Measurements from ENCODE around the gene SH3BP5. TPM values are rescaled to one million over a fixed set of nuclear protein-coding genes. Genes with fewer than 3 reads are reported as not detected.

The SH3BP5 gene
- polyA plus RNA-seq, 1 of the 3 experiments (the other 2 are of a cell fraction): 29.5 TPM

DNA sequence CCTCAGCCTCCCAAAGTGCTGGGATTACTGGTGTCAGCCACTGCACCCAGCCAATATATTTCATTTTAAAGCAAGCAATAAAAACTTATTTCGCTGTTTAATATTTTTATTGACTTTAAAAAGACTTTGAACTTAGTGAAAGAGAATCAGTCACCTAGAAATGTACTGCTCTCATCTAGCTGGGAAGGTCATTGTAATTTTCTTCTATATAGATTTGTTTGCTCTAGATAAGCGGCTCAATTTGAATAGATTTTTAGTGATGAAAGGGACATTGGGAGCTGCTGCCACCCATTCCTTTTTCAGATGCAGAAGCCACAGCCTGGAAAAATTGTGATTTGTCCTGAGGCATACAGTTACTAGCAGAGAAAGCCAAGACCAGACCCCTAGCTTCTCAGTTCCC, 86.2 kb downstream of the SH3BP5 start:
- Histone ChIP-seq H3K9me2 (no peaks in the 10 kb centered on the region), H3K27ac (ENCODE audit: low read depth in 2 of 2, low read length in 1 of 2) (no peak overlapping the region), H3K9ac (no peak overlapping the region), H3F3A (replicated peaks; ENCODE audit: insufficient read depth) (peaks cover 15% of the 10 kb centered on the region), H2AFZ (ENCODE audit: low read depth) (no peak overlapping the region), H3K9me3 (no peaks in the 10 kb centered on the region), H4K20me1 (ENCODE audit: insufficient read depth) (no peaks in the 10 kb centered on the region), H3K4me3 (ENCODE audit: low read depth in 2 of 2, low read length in 1 of 2) (no peak overlapping the region), H3K27me3 (ENCODE audit: insufficient read depth) (no peaks in the 10 kb centered on the region), H3K4me2 (no peak overlapping the region), H3K79me2 (ENCODE audit: insufficient read depth) (no peaks in the 10 kb centered on the region), H3K36me3 (replicated peaks in 1 of 2; ENCODE audit: control insufficient read depth in 1 of 2, insufficient read depth in 2 of 2, low read length in 1 of 2) (peaks cover 78 to 81% of the 10 kb centered on the region in 2 experiments), H3K4me1 (ENCODE audit: control insufficient read depth in 1 of 2, insufficient read depth in 2 of 2, low read depth in 1 of 2, low read length in 1 of 2) (no peaks in the 10 kb centered on the region)
- 93% methylated on average over 2 of the region's 2 CpGs for WGBS (ENCODE audit: low lambda C conversion rate)
- ChIA-PET CTCF (interaction anchor here (1.2 to 1.4 kb wide), 2 partner anchors 9 to 159 kb away, joined by 3 to 4 read pairs; no protein-coding TSS in a partner anchor), POLR2A (no interaction called here)
- no peak for DNase-seq
- TF ChIP-seq EP300 (IDR thresholded peaks at IDR 0.05; ENCODE audit: borderline replicate concordance in 1 of 2, low read depth in 1 of 2, low read length in 1 of 2): no peak
- TF ChIP-seq EZH2phosphoT487 (IDR thresholded peaks at IDR 0.05; ENCODE audit: borderline replicate concordance, low read depth): no peak
- TF ChIP-seq TAF1 (IDR thresholded peaks at IDR 0.05; ENCODE audit: borderline replicate concordance, low read depth, low read length): no peak
- no peak for TF ChIP-seq SMC3 (IDR thresholded peaks at IDR 0.05; ENCODE audit: low read depth, low read length)
- TF ChIP-seq RAD21 (IDR thresholded peaks at IDR 0.05; ENCODE audit: low read length): no peak
- no peak for TF ChIP-seq RFX5 (IDR thresholded peaks at IDR 0.05; ENCODE audit: low read length)
- no peak for TF ChIP-seq MXI1 (IDR thresholded peaks at IDR 0.05; ENCODE audit: low read depth, low read length)
- TF ChIP-seq, protein P1, sequence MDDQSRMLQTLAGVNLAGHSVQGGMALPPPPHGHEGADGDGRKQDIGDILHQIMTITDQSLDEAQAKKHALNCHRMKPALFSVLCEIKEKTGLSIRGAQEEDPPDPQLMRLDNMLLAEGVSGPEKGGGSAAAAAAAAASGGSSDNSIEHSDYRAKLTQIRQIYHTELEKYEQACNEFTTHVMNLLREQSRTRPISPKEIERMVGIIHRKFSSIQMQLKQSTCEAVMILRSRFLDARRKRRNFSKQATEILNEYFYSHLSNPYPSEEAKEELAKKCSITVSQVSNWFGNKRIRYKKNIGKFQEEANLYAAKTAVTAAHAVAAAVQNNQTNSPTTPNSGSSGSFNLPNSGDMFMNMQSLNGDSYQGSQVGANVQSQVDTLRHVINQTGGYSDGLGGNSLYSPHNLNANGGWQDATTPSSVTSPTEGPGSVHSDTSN (IDR thresholded peaks at IDR 0.05): no peak
- TF ChIP-seq ELF1 (IDR thresholded peaks at IDR 0.05): no peak
- TF ChIP-seq TEAD4 (IDR thresholded peaks at IDR 0.05; ENCODE audit: borderline replicate concordance, insufficient read depth): no peak

DNA sequence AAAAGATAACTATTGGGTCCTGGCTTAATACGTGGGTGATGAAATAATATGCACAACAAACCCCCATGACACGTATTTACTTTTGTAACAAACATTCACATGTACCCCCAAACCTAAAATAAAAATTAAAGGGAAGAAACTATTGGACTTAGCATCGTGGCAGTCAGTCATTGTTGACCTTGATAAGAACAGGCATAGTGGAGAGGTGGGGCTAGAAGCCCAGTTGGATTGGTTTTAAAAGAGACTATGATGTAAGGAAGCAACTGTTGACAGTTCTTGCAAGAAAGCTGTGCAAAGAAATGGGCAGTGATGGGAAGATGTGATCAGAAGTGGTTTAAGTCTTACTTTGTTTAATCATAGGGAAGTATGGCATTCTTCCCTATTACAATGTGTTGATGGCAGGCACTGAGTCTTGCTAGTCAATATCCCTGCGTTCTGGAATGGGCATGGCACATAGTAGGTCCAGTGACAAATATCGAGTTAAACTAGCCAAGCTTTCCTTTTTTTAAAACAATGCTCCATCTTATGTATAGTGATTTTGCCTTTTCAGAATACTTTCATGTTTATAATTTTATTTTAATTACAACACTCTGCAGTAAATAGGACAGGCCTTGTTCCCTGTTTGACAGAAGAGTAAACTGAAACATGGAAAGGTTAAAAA, 88.4 kb downstream of the SH3BP5 start:
- no peak overlapping the region for H3K27ac ChIP-seq (ENCODE audit: low read depth in 2 of 2, low read length in 1 of 2)
- DNase-seq: no peak
- no peak overlapping the region for H3K9ac ChIP-seq
- no peaks in the 10 kb centered on the region for H3K9me2 ChIP-seq
- H3K4me1 ChIP-seq (ENCODE audit: control insufficient read depth in 1 of 2, insufficient read depth in 2 of 2, low read depth in 1 of 2, low read length in 1 of 2): no peaks in the 10 kb centered on the region
- H3K36me3 ChIP-seq (replicated peaks in 1 of 2; ENCODE audit: control insufficient read depth in 1 of 2, insufficient read depth in 2 of 2, low read length in 1 of 2): peaks cover 83 to 88% of the 10 kb centered on the region in 2 experiments
- 87% methylated on average over 5 of the region's 5 CpGs for WGBS (ENCODE audit: low lambda C conversion rate)
- no peak overlapping the region for H3K4me2 ChIP-seq
- no peak overlapping the region for H2AFZ ChIP-seq (ENCODE audit: low read depth)
- H3K4me3 ChIP-seq (ENCODE audit: low read depth in 2 of 2, low read length in 1 of 2): no peak overlapping the region
- TF ChIP-seq, protein P2, sequence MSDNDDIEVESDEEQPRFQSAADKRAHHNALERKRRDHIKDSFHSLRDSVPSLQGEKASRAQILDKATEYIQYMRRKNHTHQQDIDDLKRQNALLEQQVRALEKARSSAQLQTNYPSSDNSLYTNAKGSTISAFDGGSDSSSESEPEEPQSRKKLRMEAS (IDR thresholded peaks at IDR 0.05; ENCODE audit: low read depth): no peak
- TF ChIP-seq, protein P3, sequence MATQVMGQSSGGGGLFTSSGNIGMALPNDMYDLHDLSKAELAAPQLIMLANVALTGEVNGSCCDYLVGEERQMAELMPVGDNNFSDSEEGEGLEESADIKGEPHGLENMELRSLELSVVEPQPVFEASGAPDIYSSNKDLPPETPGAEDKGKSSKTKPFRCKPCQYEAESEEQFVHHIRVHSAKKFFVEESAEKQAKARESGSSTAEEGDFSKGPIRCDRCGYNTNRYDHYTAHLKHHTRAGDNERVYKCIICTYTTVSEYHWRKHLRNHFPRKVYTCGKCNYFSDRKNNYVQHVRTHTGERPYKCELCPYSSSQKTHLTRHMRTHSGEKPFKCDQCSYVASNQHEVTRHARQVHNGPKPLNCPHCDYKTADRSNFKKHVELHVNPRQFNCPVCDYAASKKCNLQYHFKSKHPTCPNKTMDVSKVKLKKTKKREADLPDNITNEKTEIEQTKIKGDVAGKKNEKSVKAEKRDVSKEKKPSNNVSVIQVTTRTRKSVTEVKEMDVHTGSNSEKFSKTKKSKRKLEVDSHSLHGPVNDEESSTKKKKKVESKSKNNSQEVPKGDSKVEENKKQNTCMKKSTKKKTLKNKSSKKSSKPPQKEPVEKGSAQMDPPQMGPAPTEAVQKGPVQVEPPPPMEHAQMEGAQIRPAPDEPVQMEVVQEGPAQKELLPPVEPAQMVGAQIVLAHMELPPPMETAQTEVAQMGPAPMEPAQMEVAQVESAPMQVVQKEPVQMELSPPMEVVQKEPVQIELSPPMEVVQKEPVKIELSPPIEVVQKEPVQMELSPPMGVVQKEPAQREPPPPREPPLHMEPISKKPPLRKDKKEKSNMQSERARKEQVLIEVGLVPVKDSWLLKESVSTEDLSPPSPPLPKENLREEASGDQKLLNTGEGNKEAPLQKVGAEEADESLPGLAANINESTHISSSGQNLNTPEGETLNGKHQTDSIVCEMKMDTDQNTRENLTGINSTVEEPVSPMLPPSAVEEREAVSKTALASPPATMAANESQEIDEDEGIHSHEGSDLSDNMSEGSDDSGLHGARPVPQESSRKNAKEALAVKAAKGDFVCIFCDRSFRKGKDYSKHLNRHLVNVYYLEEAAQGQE (IDR thresholded peaks at IDR 0.05; ENCODE audit: low read depth, low read length): no peak
- TF ChIP-seq ELF1 (IDR thresholded peaks at IDR 0.05) (no peak), FOSL2 (IDR thresholded peaks at IDR 0.05; ENCODE audit: borderline replicate concordance, low read depth) (no peak), TAF1 (IDR thresholded peaks at IDR 0.05; ENCODE audit: borderline replicate concordance, low read depth, low read length) (no peak), FOXM1 (IDR thresholded peaks at IDR 0.05; ENCODE audit: low read depth) (no peak)
- TF ChIP-seq, protein P4, sequence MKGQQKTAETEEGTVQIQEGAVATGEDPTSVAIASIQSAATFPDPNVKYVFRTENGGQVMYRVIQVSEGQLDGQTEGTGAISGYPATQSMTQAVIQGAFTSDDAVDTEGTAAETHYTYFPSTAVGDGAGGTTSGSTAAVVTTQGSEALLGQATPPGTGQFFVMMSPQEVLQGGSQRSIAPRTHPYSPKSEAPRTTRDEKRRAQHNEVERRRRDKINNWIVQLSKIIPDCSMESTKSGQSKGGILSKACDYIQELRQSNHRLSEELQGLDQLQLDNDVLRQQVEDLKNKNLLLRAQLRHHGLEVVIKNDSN (IDR thresholded peaks at IDR 0.05; ENCODE audit: borderline replicate concordance, low read depth): no peak
- H4K20me1 ChIP-seq (ENCODE audit: insufficient read depth): no peaks in the 10 kb centered on the region
- POLR2A ChIA-PET: no interaction called here
- peaks cover 16% of the 10 kb centered on the region for H3F3A ChIP-seq (replicated peaks; ENCODE audit: insufficient read depth)
- H3K9me3 ChIP-seq: no peaks in the 10 kb centered on the region
- no peaks in the 10 kb centered on the region for H3K79me2 ChIP-seq (ENCODE audit: insufficient read depth)
- no peaks in the 10 kb centered on the region for H3K27me3 ChIP-seq (ENCODE audit: insufficient read depth)
- CTCF ChIA-PET: interaction anchor here (0.5 to 2.0 kb wide), 3 partner anchors 24 to 119 kb away, joined by 3 to 11 read pairs (median 3); no protein-coding TSS in a partner anchor
